Epithelial cell of proximal tubule (primary cell): Measurements from ENCODE around the gene QRICH2. TPM values are rescaled to one million over a fixed set of nuclear protein-coding genes. Genes with fewer than 3 reads are reported as not detected.
"Not testable (repeated sequence)": the region's sequence is repeated elsewhere in the genome, so short reads cannot be mapped to it uniquely, and the experiment has no call there.

Source experiments
- DNase-seq: peaks from one replicate; pipeline ENCODE4 v3.0.0-alpha.2; 2011; ENCODE audit warnings: low read depth
- H3K4me3 ChIP-seq: 2 replicates; pipeline ENCODE4 v1.5.1; 2011; ENCODE audit warnings: low read depth, mild to moderate bottlenecking, low read length
- CTCF ChIP-seq: conservative IDR thresholded peaks from 2 replicates; pipeline ENCODE4 v1.5.1; 2012; ENCODE audit warnings: low read depth, mild to moderate bottlenecking, low read length
- total RNA-seq: library from RNA; depleted of rRNA; stranded (reverse); fragments of >200 nt; gene quantifications from 2 replicates; pipeline ENCODE4 v1.2.3, GENCODE V29; 2015

QRICH2 gene
- total RNA-seq, 1 donor from 2014 or later: 0.69 TPM

GRCh38 chr17:76237859-76238313 lies 70.2 kb downstream of the QRICH2 start:
- no peak overlapping the region for H3K4me3 ChIP-seq
- no peak for TF ChIP-seq CTCF
- DNase-seq: no peak

- H3K4me3 ChIP-seq: no peak overlapping the region
- no peak for DNase-seq
- no peak for TF ChIP-seq CTCF
Measured at GRCh38 chr17:76236603-76237002, 71.5 kb downstream of the QRICH2 start.

GRCh38 chr17:76235883-76236282 lies 72.2 kb downstream of the QRICH2 start:
- DNase-seq: no peak
- H3K4me3 ChIP-seq: no peak overlapping the region
- no peak for TF ChIP-seq CTCF

- DNase-seq: no peak
- no peak for TF ChIP-seq CTCF
- H3K4me3 ChIP-seq: no peak overlapping the region
Measured at GRCh38 chr17:76234354-76234679, 73.8 kb downstream of the QRICH2 start.

- no peak for DNase-seq
- H3K4me3 ChIP-seq: no peak overlapping the region
- TF ChIP-seq CTCF: no peak
Measured at GRCh38 chr17:76233588-76234353, 74.3 kb downstream of the QRICH2 start.

GRCh38 chr17:76232342-76232741 lies 75.7 kb downstream of the QRICH2 start:
- no peak for DNase-seq
- no peak for TF ChIP-seq CTCF
- H3K4me3 ChIP-seq: no peak overlapping the region

GRCh38 chr17:76226749-76227148 lies 81.3 kb downstream of the QRICH2 start:
- H3K4me3 ChIP-seq, DNase-seq: not testable (repeated sequence)

GRCh38 chr17:76225373-76226086 lies 82.5 kb downstream of the QRICH2 start:
- not testable (repeated sequence) for DNase-seq, H3K4me3 ChIP-seq
